Fibroblast of lung (primary cell): Measurements from ENCODE around the gene NFS1.

Experiments
- CTCF ChIP-seq, 2 donors: IDR thresholded peaks in 1 of 2; conservative IDR thresholded peaks in 1 of 2; 1 replicate in 1 of 2; 2 replicates in 1 of 2; pipeline ENCODE4 v1.5.1; 2011 to 2012; ENCODE audit warnings: low read length in 2 of 2, control low read depth in 1 of 2, inconsistent platforms in 1 of 2, low read depth in 1 of 2, mild to moderate bottlenecking in 1 of 2
- EZH2 ChIP-seq: IDR thresholded peaks from 2 replicates; pipeline ENCODE4 v1.5.1; 2012; ENCODE audit warnings: low read length, control low read depth, mild to moderate bottlenecking; ENCODE audit errors: missing control alignments

DNA sequence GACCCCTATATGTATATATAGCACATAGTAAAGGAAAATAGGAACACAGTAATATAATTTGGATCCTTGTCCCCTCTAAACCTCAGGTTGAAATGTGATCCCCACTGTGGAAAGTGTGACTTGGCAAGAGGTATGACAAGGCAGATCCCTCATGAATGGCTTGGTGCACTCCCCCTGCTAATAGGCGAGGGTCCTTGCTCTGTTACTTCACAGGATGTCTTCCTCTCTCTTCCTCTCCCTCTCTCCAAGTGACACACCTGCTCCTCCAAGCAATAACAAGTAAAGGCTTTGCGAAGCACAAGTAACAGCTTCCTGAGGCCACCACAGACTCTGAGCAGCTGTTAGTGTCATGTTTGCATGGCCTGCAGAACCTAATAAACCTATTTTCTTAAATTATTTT is 16.5 kb upstream of the NFS1 start:
- TF ChIP-seq CTCF (conservative IDR thresholded peaks at IDR 0.05 in 1 of 2, IDR thresholded peaks at IDR 0.05 in 1 of 2; ENCODE audit: low read depth in 1 of 2, low read length in 2 of 2) (no peak), EZH2 (no peak)
